TTC549 (cell line): ENCODE data around the gene MTFP1.
"Not testable (repeated sequence)": the region's sequence is repeated elsewhere in the genome, so short reads cannot be mapped to it uniquely, and the experiment has no call there.

Experiments used
- FAIRE-seq: peaks from 2 replicates; lab custom pipeline; 2012; peaks lifted over from hg19 to GRCh38; lab: Jason Lieb, UNC

MTFP1 gene

DNA sequence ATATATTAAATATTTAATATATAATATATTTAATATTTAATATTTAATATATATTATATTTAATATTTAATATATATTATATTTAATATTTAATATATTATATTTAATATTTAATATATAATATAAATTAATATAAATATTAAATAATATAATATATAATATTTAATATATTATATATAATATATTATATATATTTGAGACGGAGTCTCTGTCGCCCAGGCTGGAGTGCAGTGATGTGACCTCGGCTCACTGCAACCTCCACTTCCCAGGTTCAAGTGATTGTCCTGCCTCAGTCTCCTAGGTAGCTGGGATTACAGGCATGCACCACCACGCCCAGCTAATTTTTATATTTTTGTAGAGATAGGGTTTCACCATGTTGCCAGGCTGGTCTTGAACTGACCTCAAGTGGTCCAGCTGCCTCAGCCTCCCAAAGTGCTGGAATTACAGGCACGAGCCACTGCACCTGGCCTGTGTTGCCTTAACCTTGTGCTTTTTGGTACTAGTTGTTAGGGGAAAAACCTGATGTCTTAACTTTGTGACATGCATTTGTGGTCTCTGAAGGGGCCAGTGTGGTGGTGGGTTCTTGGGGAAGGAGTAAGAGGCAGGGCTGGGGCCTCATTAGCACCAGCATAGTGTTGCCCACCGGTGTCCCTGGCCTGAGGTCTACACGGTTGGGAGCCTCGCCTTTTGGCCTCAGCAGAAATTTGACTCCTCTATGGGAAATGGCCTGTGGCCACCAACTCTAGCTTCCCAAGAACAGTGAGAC, 29.7 kb downstream of the MTFP1 start:
- FAIRE-seq = no peak

DNA sequence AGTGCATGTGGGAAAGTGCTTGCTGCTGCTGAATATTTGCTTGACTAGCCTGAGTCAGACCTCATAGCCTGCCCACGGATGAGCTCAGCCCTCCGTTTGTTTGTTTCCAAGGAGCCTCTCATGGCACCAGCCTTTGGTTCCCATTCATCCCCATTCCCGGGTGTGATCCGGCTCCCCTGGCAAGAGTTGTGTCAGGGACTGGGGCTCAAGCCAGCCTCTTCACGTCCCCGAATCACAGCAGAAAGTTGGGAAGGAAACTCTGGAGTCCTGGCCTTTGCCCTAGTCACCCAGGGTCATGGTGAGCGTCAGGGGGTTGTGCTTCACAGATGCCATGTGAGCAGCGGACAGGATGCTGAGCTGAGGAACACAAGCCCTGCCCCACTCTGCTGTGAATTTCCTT, 32.4 kb downstream of the MTFP1 start:
- FAIRE-seq = no peak

DNA sequence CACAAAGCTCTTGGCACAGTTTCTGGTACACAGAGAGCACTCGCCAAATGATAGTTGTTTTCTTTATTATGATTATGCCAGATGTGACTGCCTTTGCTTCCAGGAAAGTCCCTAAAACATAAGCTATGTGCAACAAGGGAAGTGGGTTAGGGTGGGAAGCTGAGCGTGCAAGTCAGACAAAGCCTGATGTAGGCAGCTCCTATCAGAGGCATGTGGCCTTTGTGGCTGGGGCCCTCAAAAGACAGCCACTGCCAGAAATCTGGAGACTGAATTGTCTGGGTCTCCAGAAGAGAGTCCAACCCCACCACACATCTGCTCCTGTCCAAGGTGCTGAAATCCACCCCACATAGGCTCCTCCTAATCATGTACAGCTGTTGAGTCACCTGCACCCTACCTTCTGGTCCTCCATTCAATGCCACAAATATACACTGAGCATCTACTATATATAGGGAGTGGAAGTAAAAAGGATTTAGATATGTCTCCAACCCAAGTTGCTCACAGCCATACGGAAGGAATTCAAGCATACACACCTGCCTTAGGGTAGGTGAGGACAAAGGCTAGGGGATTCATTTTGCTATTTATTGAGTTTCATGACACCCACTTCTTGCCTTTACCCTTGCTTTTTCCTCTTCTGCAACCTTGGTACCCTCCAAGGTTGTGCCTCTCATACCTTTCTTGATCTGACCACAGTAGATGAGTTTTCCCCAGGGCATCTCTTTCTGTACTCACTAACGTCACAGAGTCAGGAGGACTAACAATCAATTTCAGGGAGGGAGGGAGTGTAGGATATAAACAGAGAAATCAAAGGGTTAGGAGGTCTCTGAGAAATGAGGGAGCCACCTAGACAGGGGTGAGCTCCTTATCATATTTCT, 33.8 kb downstream of the MTFP1 start:
- FAIRE-seq = no peak

DNA sequence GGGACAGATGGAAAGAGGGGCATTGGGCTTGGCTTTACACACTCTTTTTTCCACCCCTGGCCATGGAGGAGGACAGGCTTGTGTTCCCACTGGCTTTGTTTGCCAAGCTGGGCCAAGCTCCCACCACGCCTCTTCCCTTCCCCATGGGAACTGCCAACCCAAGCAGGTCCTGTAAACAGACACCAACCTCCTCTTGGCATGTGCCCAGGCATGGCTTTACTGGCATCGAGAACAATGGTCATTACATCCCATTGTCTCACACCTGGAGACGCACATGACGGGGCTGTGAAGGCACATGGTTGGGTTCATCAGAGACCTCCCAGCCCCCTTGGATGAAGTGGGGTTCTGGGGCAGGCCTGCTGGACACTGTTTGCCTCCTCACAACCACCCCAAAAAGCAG, 34.6 kb downstream of the MTFP1 start:
- FAIRE-seq = no peak

DNA sequence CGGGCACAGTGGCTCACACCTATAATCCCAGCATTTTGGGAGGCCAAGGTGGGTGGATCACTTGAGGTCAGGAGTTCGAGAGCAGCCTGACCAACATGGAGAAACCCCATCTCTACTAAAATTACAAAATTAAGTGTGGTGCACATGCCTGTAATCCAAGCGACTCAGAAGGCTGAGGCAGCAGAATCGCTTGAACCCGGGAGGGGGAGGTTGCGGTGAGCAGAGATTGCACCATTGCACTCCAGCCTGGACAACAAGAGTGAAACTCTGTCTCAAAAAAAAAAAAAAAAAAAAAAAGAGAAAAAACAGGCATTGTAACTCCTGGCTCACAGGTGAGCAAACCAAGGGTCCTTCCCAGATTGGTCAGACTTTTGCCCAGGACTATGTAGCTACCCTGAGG, 35.0 kb downstream of the MTFP1 start:
- FAIRE-seq = not testable (repeated sequence)

DNA sequence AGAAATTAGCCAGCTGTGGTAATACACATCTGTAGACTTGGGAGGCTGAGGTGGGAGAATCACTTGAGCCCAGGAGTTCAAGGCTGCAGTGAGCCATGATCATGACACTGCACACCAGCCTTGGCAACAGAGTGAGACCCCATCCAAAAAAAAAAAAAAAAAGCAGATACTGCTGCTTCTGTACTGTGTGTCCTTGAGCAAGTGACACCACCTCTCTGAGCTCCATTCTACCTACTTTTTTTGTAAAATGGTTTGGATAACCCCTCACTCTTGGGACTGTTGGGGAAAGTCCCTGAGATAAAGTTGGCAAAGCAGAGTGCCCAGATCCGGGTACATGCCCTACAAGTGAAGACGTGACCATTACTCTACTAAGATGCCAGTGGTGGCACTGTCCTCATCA, 43.6 kb downstream of the MTFP1 start:
- FAIRE-seq = no peak

DNA sequence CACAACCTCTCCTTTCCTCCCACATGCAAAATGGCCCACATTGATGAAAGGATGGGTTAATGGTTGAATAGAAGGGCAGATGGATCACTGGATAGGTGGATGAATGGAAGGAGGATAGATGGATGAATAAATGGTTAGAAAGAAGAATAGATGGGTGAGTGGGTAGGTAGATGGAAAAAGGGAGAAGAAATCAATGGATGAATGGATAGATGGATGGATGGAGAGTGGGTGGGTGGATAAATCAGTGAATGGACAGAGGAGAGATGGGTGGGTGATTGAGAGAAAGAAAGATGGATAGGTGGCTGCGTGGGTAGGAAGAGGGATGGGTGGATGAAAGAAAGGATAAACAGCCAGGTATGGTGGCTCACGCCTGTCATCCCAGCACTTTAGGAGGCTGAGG, 45.1 kb downstream of the MTFP1 start:
- FAIRE-seq = no peak

DNA sequence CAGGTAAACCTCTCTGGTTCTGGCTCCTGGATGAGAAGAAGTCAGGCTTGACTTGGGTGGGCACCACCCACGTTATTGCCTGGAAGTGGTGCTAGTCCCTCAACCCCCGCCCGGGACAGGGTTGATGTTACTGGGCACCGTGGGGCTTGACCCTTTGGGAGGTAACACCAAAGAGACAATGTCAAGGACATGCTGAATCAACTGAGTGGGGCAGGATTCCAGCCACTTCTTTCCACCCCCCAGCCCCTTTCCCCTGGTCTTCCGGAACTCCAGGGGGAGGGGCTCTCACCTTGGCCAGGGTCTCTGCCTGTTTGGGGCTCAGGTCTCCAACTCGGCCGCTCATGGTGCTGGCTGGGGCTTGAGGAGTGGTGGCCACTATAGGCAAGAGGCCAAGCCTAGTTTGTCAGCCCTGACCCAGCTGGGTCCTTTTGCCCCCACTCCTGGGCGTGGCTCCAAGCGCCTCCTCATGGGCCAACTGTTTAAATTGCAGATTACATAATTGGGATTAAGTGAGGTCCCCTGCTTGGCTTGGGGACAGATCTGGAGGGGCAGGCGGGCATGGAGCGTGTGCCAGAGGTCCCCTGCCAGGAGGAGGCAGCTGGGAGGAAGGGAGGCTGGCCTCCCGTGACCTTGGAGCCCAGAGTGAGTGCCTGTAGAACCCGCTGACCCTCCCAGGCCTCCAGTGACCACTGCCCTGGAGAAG, 46.2 kb downstream of the MTFP1 start, which contains the start of gene SEC14L3:
TSS of gene SEC14L3 (minus strand) at position 402 of the 703 bp plus-strand sequence. CDS start at position 343, 59 bp downstream.
- no peak for FAIRE-seq

DNA sequence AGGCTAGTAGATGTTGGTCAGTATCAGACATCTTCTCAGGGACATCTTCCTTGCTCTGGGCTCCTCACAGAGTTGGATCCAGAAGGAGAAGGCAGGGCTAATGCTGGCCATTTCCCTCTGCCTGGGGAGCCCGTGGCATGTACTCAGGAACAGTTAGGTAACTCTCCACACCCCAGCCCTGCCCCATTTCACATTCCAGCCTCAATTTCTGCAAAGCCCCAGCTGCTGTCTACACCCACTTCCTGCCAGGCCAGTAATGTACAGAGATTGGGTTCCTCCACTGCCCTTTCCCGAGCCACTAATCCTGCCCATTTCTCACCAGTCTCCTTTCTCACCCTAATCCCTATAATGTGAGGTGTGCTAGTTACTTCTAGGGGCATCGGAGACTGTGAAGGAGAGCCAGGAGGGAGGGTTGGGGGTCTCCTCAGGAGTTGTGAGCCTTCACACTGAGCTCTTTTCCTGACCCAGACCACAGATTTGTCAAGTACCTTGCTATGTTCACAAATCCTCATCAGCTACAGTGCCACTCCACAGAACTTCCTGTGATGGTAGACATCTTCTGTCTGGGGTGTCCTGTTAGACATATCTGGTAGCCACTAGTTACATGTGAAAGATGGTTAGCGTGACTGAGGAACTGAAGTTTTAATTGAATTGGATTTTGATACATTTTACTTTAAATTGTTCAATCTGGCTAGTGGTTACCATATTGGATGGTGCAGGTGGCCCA, 47.6 kb downstream of the MTFP1 start:
- FAIRE-seq = no peak

DNA sequence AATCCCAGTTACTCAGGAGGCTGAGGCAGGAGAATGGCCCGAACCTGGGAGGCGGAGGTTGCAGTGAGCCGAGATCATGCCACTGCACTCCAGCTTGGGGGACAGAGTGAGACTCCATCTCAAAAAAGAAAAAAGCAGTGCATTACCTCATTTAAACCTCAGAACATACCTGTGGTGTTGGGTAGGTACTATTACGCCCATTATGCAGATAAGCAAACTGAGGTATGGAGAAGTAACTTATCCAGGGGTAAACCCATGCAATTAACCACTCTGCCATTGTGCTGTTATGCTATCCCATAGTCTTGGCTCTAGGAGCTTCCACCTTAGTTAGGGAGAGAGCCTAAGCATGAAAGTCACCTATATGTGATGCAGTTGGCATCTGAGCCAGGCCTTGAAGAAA, 48.6 kb downstream of the MTFP1 start:
- FAIRE-seq = no peak

DNA sequence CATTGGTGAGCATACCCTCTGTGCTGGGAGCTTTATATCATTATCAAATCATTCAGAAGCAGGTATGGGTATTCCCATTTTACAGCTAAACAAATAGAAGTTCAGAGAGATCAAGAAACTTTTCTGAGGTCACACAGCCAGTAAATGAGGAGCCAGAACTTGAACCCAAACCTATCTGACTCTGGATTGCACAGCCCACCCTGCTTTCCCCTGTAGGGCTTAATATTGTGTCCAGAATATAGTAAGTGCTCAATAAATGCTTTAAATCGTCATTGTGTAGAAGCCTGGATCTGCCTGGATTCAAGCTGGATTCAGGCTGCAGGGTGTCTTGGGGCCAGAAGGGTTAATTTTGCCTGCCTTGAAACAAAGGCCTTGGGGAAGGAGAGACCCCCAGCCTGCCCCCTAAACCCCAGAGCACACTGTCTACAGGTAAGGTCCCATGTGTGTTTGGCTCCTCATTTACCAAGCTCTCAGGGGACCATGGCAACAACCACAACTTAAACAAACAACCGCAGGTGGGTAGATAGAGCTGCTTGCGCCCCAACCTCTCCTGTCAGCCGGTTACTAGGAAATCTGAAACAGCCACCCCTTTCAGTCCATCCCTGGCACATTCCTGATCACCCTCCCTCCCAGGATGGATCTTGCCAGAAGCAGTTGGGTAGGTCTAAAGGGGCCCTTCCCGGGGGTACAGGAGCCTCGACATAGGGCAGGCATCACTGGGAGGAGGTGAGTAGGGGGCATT, 49.3 kb downstream of the MTFP1 start:
- no peak for FAIRE-seq
